GM04503 (cell line): ENCODE measurements around the gene MTHFD2L.

Experiments used
- DNase-seq: peaks from one replicate; pipeline ENCODE4 v3.0.0-alpha.2; 2012; ENCODE audit warnings: low read depth

MTHFD2L gene

DNA sequence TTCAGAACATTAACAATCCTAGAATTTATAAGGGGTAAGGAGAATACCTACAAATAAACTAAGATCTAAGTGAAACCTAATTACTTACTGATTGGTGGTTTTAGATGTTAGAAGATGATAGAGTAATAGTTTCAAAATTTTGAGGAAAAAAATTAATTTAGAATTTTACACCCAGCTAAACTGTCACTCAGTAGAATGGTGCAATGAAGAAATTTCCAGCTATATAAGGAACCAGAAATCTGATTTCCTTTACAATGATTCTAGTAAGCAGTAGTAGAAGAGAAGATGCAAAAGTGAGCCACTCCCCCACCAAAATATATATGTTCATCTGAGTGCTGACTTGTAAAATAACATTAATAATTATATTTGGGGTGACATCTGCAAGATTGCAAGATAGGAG is 95.0 kb downstream of the MTHFD2L start:
- no peak for DNase-seq

DNA sequence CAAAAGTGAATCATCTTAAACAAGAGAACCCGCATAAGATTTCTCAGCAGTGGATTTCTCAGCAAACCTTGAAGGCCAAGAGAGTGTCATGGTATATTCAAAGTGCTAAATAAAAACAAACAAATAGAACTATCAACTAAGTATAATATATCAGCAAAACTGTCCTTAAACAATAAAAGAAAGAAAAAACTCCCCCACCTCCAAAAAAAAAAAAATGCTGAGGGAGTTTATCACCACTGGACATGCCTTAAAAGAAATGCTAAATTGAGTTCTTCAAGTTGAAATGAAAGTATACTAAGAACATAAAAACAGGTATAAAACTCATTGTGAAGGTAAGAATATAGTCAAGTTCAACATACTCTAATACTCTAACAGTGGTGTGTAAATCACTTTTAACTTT is 96.5 kb downstream of the MTHFD2L start:
- no peak for DNase-seq

DNA sequence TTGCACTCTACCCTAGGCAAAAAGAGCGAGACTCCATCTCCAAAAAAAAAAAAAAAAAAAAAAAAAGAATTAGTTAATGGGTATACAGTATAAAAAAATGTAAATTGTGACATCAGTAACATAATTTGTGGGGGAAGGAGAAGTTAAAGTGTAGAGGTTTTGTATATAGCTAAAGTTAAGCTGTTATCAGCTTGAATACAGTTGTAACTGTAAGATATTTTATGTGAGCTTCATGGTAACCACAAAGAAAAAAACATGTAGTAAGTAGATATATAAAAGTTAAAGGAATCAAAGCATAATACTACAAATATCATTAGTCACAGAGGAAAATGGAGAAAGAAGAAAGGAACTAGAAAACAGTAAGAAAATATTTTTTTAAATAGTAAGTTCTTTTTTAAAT is 97.2 kb downstream of the MTHFD2L start:
- DNase-seq = no peak

DNA sequence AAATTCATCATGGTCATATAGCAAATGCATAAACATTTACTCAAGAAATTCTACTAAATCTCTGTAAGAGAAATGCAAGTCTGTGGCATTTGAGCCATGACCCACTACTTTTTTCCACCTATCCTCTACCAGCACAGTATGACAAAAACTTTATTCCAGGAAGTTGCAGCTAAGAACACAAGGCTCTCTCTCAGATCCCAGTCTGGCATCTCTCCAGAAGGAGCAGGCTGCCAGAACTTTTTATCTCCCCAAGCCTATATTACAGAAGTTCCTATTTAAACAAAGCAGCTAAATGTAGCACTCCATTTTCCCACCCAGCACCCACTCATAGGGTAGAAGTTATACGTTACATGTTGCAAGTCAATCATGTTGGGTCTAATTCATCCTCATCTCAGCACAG is 101.0 kb downstream of the MTHFD2L start:
- DNase-seq = no peak

DNA sequence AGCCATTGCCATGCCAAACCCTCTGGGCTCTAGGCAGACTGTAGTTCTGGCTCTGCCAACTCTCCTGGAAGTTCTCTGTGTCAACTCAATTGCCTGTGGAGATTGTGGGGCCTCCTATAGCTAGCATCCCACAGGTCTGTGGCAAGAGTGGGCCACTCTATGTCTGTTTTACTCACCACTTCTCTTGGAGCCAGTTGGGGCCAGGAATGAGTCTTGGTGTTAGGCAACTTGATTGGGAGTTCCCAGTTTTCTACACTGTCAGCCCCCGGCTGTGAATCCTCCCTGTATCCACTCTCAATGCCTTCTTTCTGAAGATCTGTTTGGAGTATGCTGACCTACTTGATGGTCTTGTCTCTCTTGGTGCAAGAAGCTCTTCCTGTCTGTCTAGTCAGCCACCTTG is 102.1 kb downstream of the MTHFD2L start:
- DNase-seq = no peak

DNA sequence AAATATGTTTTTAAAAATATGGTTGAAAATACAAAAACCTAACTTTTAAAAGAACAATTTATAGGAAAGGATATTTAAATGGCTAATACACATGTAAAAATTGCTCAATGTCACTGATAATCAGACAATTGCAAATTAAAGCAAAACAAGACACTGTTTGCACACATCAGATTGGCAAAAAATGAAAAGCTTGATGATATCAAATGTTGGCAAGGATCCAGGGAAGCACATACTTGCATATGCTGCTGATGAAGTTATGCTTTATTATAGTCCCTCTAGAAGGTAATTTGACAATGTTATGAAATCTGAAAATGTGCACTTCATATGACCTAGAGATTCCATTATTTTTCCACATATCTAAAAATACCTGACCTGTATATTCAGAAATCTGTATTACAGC is 104.6 kb downstream of the MTHFD2L start:
- no peak for DNase-seq

DNA sequence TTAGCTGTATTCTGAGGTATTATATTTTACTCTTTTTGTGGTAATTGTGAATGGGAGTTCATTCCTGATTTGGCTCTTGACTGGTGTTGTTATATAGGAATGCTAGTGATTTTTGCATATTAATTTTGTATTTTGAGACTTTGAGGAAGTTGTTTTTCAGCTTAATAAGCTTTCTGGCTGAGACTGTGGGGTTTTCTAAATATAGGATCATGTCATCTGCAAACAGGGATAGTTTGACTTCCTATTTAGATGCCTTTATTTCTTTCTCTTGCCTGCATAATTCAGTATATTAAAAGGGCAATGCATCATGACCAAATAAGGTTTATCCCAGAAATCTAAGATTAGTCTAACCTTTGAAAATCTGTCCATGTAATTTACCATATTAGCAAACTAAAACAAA is 105.6 kb downstream of the MTHFD2L start:
- DNase-seq = no peak

DNA sequence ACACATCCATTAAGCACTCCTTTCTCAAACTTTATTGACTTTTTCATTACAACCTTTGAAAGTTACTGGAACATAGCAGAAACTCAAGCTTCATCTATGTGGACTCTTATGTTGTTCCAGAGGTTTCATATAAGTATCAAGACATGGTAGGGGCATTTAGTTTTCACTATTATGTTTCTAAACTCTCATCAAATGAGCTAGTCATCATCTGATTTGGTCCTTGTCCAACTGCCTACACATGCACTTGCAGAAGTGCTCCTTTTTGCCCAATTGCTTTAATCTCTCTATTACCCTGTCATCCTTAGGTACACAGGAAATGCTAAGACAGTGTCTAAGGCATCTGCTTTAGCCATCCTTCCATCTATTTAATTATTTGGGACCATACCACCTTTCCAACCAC is 108.2 kb downstream of the MTHFD2L start:
- no peak for DNase-seq

DNA sequence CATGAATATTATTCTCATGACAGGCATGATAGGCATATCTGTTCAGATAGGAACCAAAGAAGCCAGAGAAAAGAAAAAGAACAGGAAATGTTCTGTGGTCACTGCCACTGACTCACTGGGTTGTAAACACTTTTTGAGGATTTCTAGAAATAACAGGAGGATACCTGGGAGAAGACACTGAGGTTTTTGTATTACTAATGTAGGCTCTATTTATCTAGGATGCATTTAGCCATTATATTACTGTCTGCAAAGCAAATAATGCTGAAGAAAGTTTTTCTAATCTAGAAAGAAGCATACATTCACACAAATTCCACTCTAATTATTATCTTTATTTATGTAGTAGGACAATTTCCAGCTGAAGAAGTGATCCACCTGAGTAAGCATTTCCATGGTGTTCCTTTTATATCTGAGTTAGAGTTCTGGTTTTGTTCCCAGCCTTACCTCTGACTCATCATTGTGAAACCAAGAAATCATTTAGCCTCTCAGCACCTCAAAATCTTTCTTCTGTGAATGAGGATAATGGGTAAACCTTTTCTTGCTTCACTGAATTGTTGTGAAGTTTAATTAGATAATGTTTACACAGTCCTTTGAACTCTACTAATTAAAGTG is 110.2 kb downstream of the MTHFD2L start:
- DNase-seq = peak; percentile 53

DNA sequence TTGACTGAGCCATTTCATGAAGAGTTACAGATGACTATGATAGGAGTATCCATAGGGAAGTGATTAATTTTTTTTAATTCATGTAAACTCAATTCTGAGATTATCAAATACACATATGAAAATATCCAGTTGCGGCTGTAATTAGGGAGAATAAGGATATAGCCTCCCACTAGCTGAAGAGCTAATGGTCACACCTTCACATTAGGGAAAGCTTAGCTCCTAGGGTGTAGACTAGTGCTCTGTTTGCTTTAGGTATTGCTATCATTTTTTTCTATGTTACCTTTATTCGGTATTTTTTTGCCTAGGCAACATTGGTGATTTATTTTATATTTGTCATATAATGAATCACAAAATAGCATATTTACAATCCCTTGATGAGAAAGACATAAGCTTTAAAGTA is 110.7 kb downstream of the MTHFD2L start:
- no peak for DNase-seq

DNA sequence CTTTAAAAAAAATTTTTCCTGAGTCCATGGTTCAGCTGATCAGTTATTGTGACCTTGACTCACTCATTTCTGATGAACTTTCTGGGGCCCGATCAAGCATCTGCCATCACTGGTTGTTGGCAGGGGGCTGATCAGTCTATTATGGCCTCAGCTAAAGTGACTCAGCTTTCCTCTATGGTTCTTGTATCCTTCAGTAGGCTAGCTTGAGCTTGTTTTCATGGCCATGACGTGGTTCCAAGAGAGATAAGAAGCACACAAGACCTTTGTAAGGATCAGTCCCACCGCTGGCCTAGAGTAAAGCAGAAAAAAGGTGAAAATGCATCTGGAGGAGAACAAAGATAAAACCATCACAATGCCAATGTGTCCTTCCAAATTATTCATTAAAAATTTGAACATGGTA is 120.6 kb downstream of the MTHFD2L start:
- no peak for DNase-seq

DNA sequence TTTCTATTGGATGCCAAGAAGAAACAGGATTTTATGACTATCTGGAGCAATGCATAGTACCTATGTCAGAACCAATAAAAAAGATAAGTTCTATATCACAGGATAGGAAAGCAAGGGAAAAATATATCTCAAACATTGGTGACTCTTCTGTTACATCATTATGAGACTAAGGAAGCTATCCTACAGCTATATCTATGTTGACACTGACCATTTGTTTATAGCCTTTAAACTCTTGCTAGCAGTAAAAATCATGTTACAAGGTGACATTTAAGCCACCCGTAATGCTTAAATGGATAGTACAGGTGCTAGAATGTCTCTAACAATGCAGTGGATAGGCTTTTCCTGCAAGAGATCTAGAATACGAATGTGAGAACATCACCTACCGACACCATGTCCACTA is 121.8 kb downstream of the MTHFD2L start:
- DNase-seq = no peak

DNA sequence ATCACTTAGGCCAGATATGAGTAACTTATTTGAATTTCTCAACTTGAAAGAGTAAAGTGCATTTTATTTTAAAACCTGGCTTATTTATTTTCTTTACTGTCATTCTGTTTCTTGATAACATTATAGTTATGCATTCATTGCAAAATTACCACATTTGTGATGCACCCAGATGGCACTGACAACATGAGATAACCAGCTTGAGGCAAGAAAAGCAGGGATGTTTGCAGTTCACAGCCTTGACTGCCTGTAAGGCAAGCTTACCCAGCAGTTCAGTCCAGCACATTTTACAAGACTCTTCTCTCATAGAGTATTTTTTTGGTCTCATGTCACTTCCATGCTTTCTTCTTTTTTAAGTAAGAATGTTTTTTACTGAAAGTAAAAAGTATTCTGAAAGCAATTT is 125.0 kb downstream of the MTHFD2L start:
- DNase-seq = no peak

DNA sequence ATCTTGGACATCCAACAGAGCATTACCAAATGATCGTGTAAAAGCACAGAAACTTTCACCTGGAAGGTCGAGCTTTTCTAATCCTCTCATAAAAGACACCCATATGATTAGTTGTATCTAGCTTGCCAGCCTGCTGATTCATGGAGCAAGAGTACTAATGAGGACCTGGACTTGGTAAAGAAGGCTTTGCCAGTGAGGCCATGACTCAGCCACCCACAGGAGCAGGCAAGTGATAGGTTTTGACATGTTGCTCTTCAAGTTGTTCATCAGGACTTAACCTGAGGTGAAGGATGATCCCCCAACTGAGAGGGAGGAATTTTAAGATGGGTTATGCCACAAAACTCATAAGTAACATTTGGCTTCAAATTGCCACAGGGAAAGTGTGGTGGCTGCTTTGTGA is 125.7 kb downstream of the MTHFD2L start:
- DNase-seq = peak; percentile 31

DNA sequence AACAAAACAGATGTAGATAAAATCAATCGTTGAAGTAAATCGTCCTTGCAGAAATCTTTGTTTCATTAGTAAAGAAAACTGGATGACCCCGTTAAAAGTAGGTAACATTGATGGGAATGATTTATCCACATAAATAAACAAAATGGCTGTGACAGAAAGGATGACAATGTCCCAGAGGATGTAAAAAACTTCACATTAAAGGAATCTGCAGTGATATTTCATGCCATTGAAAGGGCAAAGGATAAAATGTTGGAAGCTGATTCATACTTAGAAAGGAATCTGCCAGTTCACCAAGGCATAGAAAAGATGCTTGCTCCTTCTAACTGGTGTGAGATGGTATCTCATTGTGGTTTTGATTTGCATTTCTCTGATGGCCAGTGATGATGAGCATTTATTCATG is 126.1 kb downstream of the MTHFD2L start:
- DNase-seq = peak; percentile 68

DNA sequence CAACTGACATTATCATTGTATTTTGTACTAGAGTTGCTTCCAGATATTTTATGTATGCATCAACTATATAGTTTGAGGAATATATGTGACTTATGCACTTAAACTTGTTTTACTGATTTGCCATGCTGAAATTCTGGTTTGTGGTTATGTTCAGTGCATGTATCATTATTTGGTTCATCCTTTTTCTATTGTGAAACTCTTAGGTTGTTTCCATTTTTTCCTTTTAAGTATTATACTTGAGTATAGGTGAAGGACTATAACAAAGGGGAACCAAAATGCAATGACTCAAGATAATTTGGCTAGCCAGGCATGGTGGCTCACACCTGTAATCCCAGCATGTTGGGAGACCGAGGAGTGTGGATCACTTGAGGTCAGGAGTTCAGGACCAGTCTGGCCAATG is 129.2 kb downstream of the MTHFD2L start:
- DNase-seq = no peak

DNA sequence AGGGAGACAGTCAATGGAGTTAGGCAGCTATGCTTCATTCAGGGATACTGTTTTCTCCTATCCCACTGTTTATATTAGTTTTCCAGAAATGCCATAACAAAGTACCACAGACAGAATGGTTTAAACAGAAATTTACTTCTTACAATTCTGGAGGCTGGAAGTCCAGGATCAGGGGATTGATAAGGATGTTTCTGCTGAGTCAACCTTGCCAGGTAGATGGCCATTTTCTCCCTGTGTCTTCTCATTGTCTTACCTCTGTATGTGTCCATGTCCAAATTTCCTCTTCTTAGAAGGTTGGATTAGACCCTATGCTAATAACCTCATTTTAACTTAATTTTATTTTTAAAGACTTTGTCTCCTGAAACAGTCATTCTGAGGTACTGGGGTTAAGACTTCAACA is 129.9 kb downstream of the MTHFD2L start:
- DNase-seq = no peak

DNA sequence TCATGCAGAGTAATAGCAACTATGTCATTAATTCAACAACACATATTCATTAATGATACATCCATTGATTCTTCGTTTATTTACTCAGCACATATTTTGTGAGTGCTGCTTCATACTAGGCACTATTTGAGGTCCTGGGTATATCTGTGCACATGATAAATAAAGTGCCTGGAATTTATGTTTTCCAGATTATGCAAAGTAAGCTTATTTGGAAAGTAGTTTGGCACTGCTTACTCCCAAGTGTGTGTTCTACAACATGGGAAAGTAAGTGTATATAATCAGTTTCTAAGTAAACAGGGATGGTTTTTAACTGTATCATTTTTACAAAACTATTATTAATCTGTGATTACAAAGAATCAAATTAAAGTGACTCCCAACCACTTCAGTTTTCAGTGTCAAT is 133.6 kb downstream of the MTHFD2L start:
- no peak for DNase-seq

DNA sequence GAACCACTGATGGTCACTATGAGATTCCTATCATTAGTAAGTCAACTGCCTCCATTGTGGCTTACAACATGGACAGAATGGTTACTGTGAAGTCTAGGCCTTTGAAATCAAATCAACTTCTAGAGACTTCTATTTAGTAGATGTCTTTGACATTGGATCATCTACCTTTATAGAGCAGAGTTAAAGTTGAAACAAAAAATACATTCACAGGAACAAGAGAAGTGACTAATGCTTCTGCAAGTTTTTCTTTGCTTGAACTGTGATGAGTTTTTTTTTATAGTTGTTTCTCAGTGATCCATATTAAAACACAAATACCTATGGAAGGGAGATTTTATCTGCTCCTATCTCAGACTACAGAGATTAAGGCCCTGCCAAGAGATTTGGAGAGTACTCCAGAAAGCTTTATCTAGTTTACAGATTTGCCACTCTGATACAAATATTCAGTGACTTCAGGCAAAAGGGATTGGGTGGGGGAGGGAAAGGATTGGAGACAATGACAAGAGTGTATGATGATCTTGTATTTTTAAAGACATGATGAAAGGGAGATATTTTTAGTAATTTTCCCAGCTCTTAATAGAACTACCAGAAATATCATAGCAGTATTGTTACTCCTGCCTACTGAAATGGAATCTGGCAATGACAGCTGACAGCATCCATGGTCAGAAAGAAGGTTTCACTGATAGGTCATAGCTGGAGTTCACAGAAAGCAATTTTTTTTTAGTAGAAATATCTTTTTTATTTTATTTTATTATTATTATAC is 134.4 kb downstream of the MTHFD2L start:
- DNase-seq = no peak

DNA sequence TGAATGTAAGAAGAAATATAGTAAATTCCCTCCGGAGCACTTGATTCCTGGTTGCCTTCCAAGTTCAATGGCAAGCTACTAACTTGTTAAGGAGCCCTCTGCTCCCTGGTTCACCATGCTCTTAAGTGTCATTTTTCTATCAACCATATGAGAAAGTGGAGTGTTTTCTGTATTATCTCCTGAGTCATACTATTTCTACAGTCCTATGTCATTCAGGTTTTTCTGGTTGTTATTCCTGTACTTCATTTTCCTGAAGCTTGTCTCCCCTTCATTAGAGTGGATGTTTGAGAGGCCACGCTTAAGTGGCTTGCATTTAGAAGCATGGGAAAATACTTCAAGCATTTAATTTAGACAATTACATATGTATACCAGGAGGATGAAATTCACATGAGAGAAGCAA is 135.6 kb downstream of the MTHFD2L start:
- no peak for DNase-seq

DNA sequence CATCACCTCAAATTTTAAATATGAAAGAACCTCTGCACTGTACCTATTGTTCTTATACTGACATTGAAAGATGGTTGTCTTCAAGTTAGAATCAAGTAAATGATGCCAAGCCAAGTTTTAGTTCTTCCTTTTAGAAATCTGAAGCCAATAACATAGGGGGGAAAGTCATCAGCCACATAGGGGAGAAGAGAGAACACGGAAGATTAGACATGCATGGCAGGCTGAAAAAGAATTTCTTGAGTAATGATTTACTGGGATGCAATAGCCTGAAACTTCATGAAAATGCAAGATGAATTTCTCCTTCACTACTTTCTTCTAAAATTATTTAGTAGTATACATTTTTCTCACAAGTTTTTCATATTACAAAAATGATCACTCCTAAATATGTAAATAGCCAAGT is 136.8 kb downstream of the MTHFD2L start:
- no peak for DNase-seq

DNA sequence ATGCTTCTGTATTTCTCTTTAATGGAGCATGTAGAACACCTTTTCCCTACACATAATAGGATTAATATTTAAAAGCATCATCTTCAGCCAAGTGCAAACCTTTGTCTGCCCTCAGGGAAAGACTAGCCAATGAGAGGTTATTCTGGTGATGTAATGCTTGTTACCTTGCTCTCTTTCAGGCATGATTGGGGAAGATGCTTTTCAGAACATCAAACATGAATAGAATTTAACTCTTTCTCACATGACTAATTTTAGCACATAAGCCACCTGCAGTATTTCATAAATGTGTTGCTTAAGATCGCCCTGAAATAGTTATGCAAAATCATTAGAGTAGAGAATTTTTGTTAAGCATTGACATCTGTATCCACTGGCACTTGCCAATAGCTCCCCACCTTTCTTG is 139.6 kb downstream of the MTHFD2L start:
- DNase-seq = no peak

DNA sequence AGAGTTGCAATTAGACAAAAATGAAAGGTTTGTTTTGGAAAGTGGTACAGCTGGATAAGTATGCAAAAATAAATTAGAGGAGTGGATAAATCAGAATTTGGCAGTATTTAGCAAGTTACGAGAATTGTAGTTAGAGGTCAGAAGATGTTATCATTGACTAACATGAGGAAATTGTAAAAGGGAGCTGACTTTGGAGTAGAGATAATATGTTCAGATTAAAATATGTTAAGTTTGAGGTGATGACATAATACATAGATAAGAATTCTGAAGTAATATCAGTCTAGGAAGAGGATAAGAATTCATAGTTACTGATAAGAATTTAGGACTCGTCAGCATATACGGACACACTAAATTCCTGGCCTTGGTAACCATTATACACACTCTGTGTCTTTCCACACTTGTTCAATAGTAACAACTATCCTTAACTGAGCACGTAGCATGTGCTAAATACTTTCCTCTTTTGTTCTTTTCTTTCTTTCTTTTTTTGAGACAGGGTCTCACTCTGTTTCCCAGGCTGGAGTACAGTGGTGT is 146.2 kb downstream of the MTHFD2L start:
- no peak for DNase-seq

DNA sequence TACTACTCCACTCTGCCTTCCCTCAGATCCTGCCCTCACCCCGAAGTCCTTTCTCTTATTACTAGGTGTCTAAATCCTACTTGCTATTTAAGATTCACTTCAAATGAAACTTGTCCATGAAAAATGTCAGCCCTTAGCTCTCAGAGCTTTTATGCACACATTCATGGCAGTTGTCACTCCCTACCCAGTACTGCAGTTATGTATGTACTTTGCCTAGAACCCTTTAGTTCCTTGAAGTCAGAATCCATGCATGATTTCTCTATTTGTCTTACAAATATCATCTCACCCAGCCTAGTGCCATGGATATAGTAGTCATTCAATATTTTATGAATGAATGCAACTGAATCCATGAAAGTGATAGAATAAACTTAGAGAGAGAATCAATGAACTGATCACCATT is 147.1 kb downstream of the MTHFD2L start:
- no peak for DNase-seq
